GM18499 (cell line): ENCODE results near the gene SORCS2.

Source experiments
- ATAC-seq: cut with Tn5 transposase; IDR thresholded peaks from one replicate; pipeline ENCODE4 v1.9.1; 2021; ENCODE audit warnings: moderate number of reproducible peaks; ENCODE audit not compliant: insufficient read depth, unreplicated experiment

Gene SORCS2

GRCh38 chr4:7183780-7184460 lies 8.4 kb upstream of the SORCS2 start:
- no peak for ATAC-seq

- ATAC-seq: no peak
Observed at GRCh38 chr4:7185487-7186030, 6.8 kb upstream of the SORCS2 start.

GRCh38 chr4:7186031-7186430 lies 6.3 kb upstream of the SORCS2 start:
- ATAC-seq: no peak

- no peak for ATAC-seq
Observed at GRCh38 chr4:7186516-7187167, 5.7 kb upstream of the SORCS2 start.

GRCh38 chr4:7187168-7187535 lies 5.2 kb upstream of the SORCS2 start:
- no peak for ATAC-seq

GRCh38 chr4:7187691-7188090 lies 4.6 kb upstream of the SORCS2 start:
- ATAC-seq: no peak

- ATAC-seq: no peak
Observed at GRCh38 chr4:7189066-7189465, 3.3 kb upstream of the SORCS2 start.

GRCh38 chr4:7189475-7190277 lies 2.7 kb upstream of the SORCS2 start:
- ATAC-seq: no peak

GRCh38 chr4:7190278-7190594 lies 2.1 kb upstream of the SORCS2 start:
- ATAC-seq: no peak

- no peak for ATAC-seq
Observed at GRCh38 chr4:7190691-7191545, 1.4 kb upstream of the SORCS2 start.

- no peak for ATAC-seq
Observed at GRCh38 chr4:7191546-7192251, 639 bp upstream of the SORCS2 start.

- ATAC-seq: no peak
Observed at GRCh38 chr4:7193030-7193958, 956 bp downstream of the SORCS2 start.

- ATAC-seq: no peak
Observed at GRCh38 chr4:7194251-7195140, 2.2 kb downstream of the SORCS2 start.

- ATAC-seq: no peak
Observed at GRCh38 chr4:7195141-7195515, 2.8 kb downstream of the SORCS2 start.

- no peak for ATAC-seq
Observed at GRCh38 chr4:7195546-7196287, 3.4 kb downstream of the SORCS2 start.

GRCh38 chr4:7196288-7196651 lies 3.9 kb downstream of the SORCS2 start:
- ATAC-seq: no peak

- ATAC-seq: no peak
Observed at GRCh38 chr4:7196736-7197135, 4.4 kb downstream of the SORCS2 start.
